IPS DF 6.9 (cell line): Measurements from ENCODE around the gene LSM14B.
A peak's percentile ranks its signal among the peaks of the same experiment; 100 is the strongest.

ENCODE experiments used
- DNase-seq: peaks from one replicate; pipeline ENCODE4 v3.0.0-alpha.2; 2013; ENCODE audit warnings: low read depth, low spot score
- H3K27ac ChIP-seq: one replicate; pipeline ENCODE4 v1.5.1; 2013; ENCODE audit warnings: low read length, control low read depth
- H3K27me3 ChIP-seq: 2 replicates; pipeline ENCODE4 v1.6.1; 2013; ENCODE audit warnings: mild to moderate bottlenecking, low read length; ENCODE audit not compliant: control insufficient read depth, insufficient read depth
- H3K36me3 ChIP-seq: 2 replicates; pipeline ENCODE4 v1.6.1; 2013; ENCODE audit warnings: low read length; ENCODE audit not compliant: control insufficient read depth, insufficient read depth
- H3K4me1 ChIP-seq: 2 replicates; pipeline ENCODE4 v1.6.1; 2013; ENCODE audit warnings: low read length; ENCODE audit not compliant: control insufficient read depth, insufficient read depth
- H3K4me3 ChIP-seq: 2 replicates; pipeline ENCODE4 v1.5.1; 2013; ENCODE audit warnings: mild to moderate bottlenecking, low read length
- H3K9me3 ChIP-seq: 2 replicates; pipeline ENCODE4 v1.6.1; 2013; ENCODE audit warnings: low read length, inconsistent platforms; ENCODE audit not compliant: control insufficient read depth, insufficient read depth
- WGBS: extraction: QIAGEN DNeasy Blood & Tissue Kit; methylation state at CpG from one replicate; pipeline ENCODE4 v1.1.7; 2013; ENCODE audit warnings: mixed read lengths, missing lambda C conversion rate; ENCODE audit not compliant: insufficient read length, insufficient coverage; 5-methylcytosine and 5-hydroxymethylcytosine counted together

LSM14B gene

GRCh38 chr20:62120990-62121775 lies 1.1 kb upstream of the LSM14B start:
- Histone ChIP-seq H3K9me3 (no peaks in the 10 kb centered on the region), H3K4me1 (no peaks in the 10 kb centered on the region), H3K36me3 (peaks cover 10% of the 10 kb centered on the region), H3K4me3 (peak overlapping the region; percentile 57; the same call in 1 of the 2 replicates), H3K27me3 (no peaks in the 10 kb centered on the region), H3K27ac (no peak overlapping the region)
- DNase-seq = no peak
- WGBS = no CpG with 5 or more reads among the region's 45 CpGs

- H3K27ac ChIP-seq = no peak overlapping the region
- WGBS = no CpG with 5 or more reads among the region's 77 CpGs
- H3K27me3 ChIP-seq = no peaks in the 10 kb centered on the region
- H3K36me3 ChIP-seq = peaks cover 21% of the 10 kb centered on the region
- peak overlapping the region; percentile 91 for H3K4me3 ChIP-seq
- H3K9me3 ChIP-seq = no peaks in the 10 kb centered on the region
- H3K4me1 ChIP-seq = no peaks in the 10 kb centered on the region
- DNase-seq = no peak
Observed at GRCh38 chr20:62122654-62123449, 577 bp downstream of the LSM14B start.

- H3K27me3 ChIP-seq = no peaks in the 10 kb centered on the region
- no CpG with 5 or more reads among the region's 19 CpGs for WGBS
- DNase-seq = no peak
- peak overlapping the region; percentile 91; the same call in 1 of the 2 replicates for H3K4me3 ChIP-seq
- no peaks in the 10 kb centered on the region for H3K9me3 ChIP-seq
- H3K4me1 ChIP-seq = no peaks in the 10 kb centered on the region
- peaks cover 25% of the 10 kb centered on the region for H3K36me3 ChIP-seq
- H3K27ac ChIP-seq = no peak overlapping the region
Observed at GRCh38 chr20:62123450-62124118, 1.3 kb downstream of the LSM14B start.

DNA sequence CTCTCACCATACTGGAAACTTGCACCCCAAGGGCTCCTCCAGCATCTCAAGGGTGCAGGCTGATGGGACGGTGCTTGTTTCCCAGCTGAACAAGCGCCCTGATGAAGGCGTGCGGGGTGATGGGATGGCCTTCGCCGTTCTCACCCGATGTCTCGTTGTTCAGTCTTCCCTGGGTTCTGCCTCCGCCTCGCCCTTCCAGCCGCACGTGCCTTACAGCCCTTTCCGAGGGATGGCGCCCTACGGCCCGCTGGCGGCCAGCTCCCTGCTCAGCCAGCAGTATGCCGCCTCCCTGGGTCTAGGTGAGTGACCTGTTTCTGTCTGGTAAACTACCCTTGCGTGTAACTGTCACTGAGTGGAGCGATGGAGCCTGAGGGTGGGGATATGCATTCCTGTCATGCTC lies 3.9 kb downstream of the LSM14B start:
- Histone ChIP-seq H3K4me3 (no peak overlapping the region), H3K4me1 (no peaks in the 10 kb centered on the region), H3K9me3 (no peaks in the 10 kb centered on the region), H3K27ac (no peak overlapping the region), H3K36me3 (peaks cover 39% of the 10 kb centered on the region), H3K27me3 (no peaks in the 10 kb centered on the region)
- no CpG with 5 or more reads among the region's 20 CpGs for WGBS
- DNase-seq = no peak

- Histone ChIP-seq H3K36me3 (peaks cover 55% of the 10 kb centered on the region), H3K27me3 (no peaks in the 10 kb centered on the region), H3K4me1 (no peaks in the 10 kb centered on the region), H3K4me3 (no peak overlapping the region), H3K27ac (no peak overlapping the region), H3K9me3 (no peaks in the 10 kb centered on the region)
- WGBS = no CpG with 5 or more reads among the region's 6 CpGs
- no peak for DNase-seq
Observed at GRCh38 chr20:62127799-62128198, 5.5 kb downstream of the LSM14B start.

GRCh38 chr20:62128502-62128901 lies 6.2 kb downstream of the LSM14B start:
- DNase-seq = no peak
- Histone ChIP-seq H3K27ac (no peak overlapping the region), H3K4me1 (no peaks in the 10 kb centered on the region), H3K27me3 (no peaks in the 10 kb centered on the region), H3K36me3 (peaks cover 61% of the 10 kb centered on the region), H3K9me3 (no peaks in the 10 kb centered on the region), H3K4me3 (no peak overlapping the region)
- no CpG with 5 or more reads among the region's 6 CpGs for WGBS

DNA sequence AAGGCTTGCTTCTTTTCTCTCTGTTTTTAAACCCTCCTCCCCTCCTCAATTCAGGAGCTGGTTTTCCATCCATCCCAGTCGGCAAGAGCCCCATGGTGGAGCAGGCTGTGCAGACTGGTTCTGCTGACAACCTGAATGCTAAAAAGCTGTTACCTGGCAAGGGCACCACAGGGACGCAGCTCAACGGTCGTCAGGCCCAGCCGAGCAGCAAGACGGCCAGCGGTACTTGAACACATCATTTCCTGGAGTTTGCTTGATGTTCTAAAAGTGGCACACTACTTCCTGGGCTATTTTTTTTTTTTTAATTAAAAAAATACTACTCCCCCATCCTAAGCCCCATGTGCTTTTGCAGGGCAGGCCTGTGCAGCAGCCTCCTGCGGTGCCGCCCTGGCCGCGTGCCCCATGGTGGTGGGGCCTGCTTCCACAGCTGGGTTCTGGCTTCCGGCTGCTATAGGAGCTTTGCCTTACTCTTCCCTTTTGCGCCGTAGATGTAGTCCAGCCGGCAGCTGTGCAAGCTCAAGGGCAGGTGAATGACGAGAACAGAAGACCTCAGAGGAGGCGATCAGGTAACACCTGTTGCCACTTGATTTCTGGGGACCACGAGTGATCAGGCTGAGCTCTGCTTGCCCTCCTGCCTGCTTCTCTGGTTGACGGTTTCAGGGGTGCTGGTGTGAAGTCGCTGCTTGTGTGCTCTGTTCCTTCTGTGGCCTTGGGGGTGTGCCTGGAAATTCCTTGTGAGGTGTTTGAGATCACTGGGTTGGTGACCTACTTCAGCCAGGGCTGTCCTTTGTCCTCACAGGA lies 7.7 kb downstream of the LSM14B start:
- Histone ChIP-seq H3K4me1 (no peaks in the 10 kb centered on the region), H3K36me3 (peaks cover 73% of the 10 kb centered on the region), H3K27ac (no peak overlapping the region), H3K4me3 (no peak overlapping the region), H3K27me3 (no peaks in the 10 kb centered on the region), H3K9me3 (no peaks in the 10 kb centered on the region)
- DNase-seq = no peak
- no CpG with 5 or more reads among the region's 20 CpGs for WGBS

GRCh38 chr20:62131560-62132320 lies 9.5 kb downstream of the LSM14B start:
- DNase-seq = no peak
- no peak overlapping the region for H3K27ac ChIP-seq
- peaks cover 70% of the 10 kb centered on the region for H3K36me3 ChIP-seq
- no peaks in the 10 kb centered on the region for H3K4me1 ChIP-seq
- no peaks in the 10 kb centered on the region for H3K9me3 ChIP-seq
- no peak overlapping the region for H3K4me3 ChIP-seq
- WGBS = no CpG with 5 or more reads among the region's 25 CpGs
- no peaks in the 10 kb centered on the region for H3K27me3 ChIP-seq

- Histone ChIP-seq H3K27me3 (no peaks in the 10 kb centered on the region), H3K27ac (no peak overlapping the region), H3K4me1 (no peaks in the 10 kb centered on the region), H3K4me3 (no peak overlapping the region), H3K36me3 (peaks cover 72% of the 10 kb centered on the region), H3K9me3 (no peaks in the 10 kb centered on the region)
- WGBS = no CpG with 5 or more reads among the region's 7 CpGs
- no peak for DNase-seq
Observed at GRCh38 chr20:62132421-62132820, 10.1 kb downstream of the LSM14B start.
